H1 (cell line): ENCODE results near the gene C6orf58. TPM values are rescaled to one million over a fixed set of nuclear protein-coding genes. Genes with fewer than 3 reads are reported as not detected.

ENCODE experiments used
- CTCF ChIA-PET: fragments of 300-600 bp; sonication (Branson Sonifier 250); formaldehyde crosslinking; loops from one replicate; lab custom pipeline; 2021; ENCODE audit not compliant: partially characterized antibody; lab: Charles Lee
- POLR2A ChIA-PET: fragments of 300-600 bp; sonication (Branson Sonifier 250); formaldehyde crosslinking; loops from one replicate; lab custom pipeline; 2021; ENCODE audit warnings: inconsistent platforms; ENCODE audit not compliant: partially characterized antibody; lab: Charles Lee
- DNase-seq, 2 experiments: peaks; one replicate each; pipeline versions ENCODE4 v3.0.0 to v3.0.0-alpha.2; 2010 to 2022; ENCODE audit warnings: low spot score in 2 of 2, low read depth in 1 of 2, mixed read lengths in 1 of 2
- FAIRE-seq: peaks from 2 replicates; lab custom pipeline; 2011; peaks lifted over from hg19 to GRCh38; lab: Jason Lieb, UNC
- H2AFZ ChIP-seq: 2 replicates; pipeline ENCODE4 v1.8.1; 2012; ENCODE audit warnings: low read length, inconsistent platforms
- H2AK5ac ChIP-seq: 2 replicates; pipeline ENCODE4 v1.6.1; 2013; ENCODE audit warnings: low read depth, low read length
- H2BK120ac ChIP-seq: replicated peaks from 2 replicates; pipeline ENCODE3; 2013; ENCODE audit warnings: low read depth, low read length, inconsistent platforms
- H2BK12ac ChIP-seq: 2 replicates; pipeline ENCODE4 v1.6.1; 2013; ENCODE audit warnings: low read depth, low read length
- H2BK15ac ChIP-seq: 2 replicates; pipeline ENCODE4 v1.6.1; 2013; ENCODE audit warnings: low read length
- H2BK20ac ChIP-seq: 2 replicates; pipeline ENCODE4 v1.6.1; 2013; ENCODE audit warnings: low read length
- H2BK5ac ChIP-seq: 2 replicates; pipeline ENCODE4 v1.6.1; 2013; ENCODE audit warnings: low read depth, low read length
- H3K14ac ChIP-seq: 2 replicates; pipeline ENCODE4 v1.6.1; 2013; ENCODE audit warnings: inconsistent platforms; ENCODE audit not compliant: insufficient read length
- H3K18ac ChIP-seq: 2 replicates; pipeline ENCODE4 v1.6.1; 2013; ENCODE audit warnings: low read length; ENCODE audit errors: extremely low read depth
- H3K23ac ChIP-seq: 2 replicates; pipeline ENCODE4 v1.6.1; 2013; ENCODE audit warnings: inconsistent platforms; ENCODE audit not compliant: insufficient read length
- H3K23me2 ChIP-seq: 2 replicates; pipeline ENCODE4 v1.6.1; 2013; ENCODE audit warnings: low read depth, low read length
- H3K27ac ChIP-seq: 2 replicates; pipeline ENCODE4 v1.6.1; 2011; ENCODE audit warnings: low read depth, low read length, inconsistent platforms
- H3K27me3 ChIP-seq, 4 experiments: replicated peaks in 1 of 4; 1 replicate in 1 of 4; 2 replicates in 3 of 4; pipeline versions ENCODE4 v1.6.1 to v1.8.1; 2011 to 2013; ENCODE audit warnings: low read length in 3 of 4, mild to moderate bottlenecking in 3 of 4, inconsistent platforms in 2 of 4, mixed read lengths in 2 of 4, moderate library complexity in 1 of 4; ENCODE audit not compliant: control insufficient read depth in 3 of 4, insufficient read depth in 3 of 4; ENCODE audit errors: extremely low read depth in 1 of 4
- H3K36me3 ChIP-seq, 4 experiments: 2 replicates each; pipeline versions ENCODE4 v1.6.1 to v1.8.1; 2011 to 2013; ENCODE audit warnings: mild to moderate bottlenecking in 4 of 4, low read length in 3 of 4, moderate library complexity in 2 of 4, control low read depth in 1 of 4, inconsistent platforms in 1 of 4; ENCODE audit not compliant: insufficient read depth in 4 of 4, control insufficient read depth in 2 of 4
- H3K4ac ChIP-seq: replicated peaks from 2 replicates; pipeline ENCODE3; 2013; ENCODE audit warnings: low read length, low read depth, mixed read lengths, inconsistent platforms; ENCODE audit not compliant: insufficient read length
- H3K4me1 ChIP-seq, 4 experiments: replicated peaks in 1 of 4; 1 replicate in 1 of 4; 2 replicates in 3 of 4; pipeline versions ENCODE4 v1.6.1 to v1.8.1; 2011 to 2013; ENCODE audit warnings: low read length in 3 of 4, inconsistent platforms in 2 of 4, mixed read lengths in 1 of 4; ENCODE audit not compliant: insufficient read depth in 4 of 4, control insufficient read depth in 3 of 4
- H3K4me2 ChIP-seq, 2 experiments: 2 replicates each; pipeline versions ENCODE4 v1.6.1 to v1.8.1; 2011 to 2013; ENCODE audit warnings: low read depth in 2 of 2, low read length in 2 of 2, control low read depth in 1 of 2, inconsistent platforms in 1 of 2, mild to moderate bottlenecking in 1 of 2; ENCODE audit not compliant: insufficient read depth in 1 of 2
- H3K4me3 ChIP-seq, 4 experiments: fragments of 200-600, 300-600 bp in 1 of 4; sonication (generic), shearing (Covaris generic), sonication (Bioruptor Twin) in 1 of 4; 2 replicates each; pipeline versions ENCODE4 v1.5.1 to v1.8.1; 2011 to 2016; ENCODE audit warnings: low read length in 4 of 4, low read depth in 3 of 4, control low read depth in 2 of 4, inconsistent platforms in 2 of 4, mild to moderate bottlenecking in 2 of 4, mixed read lengths in 1 of 4, moderate library complexity in 1 of 4; ENCODE audit not compliant: insufficient read depth in 2 of 4; ENCODE audit errors: extremely low read depth in 1 of 4
- H3K56ac ChIP-seq: replicated peaks from 2 replicates; pipeline ENCODE3; 2013; ENCODE audit warnings: low read depth, mild to moderate bottlenecking, mixed read lengths, low read length, inconsistent platforms; ENCODE audit not compliant: insufficient read length
- H3K79me1 ChIP-seq: 2 replicates; pipeline ENCODE4 v1.6.1; 2013; ENCODE audit warnings: low read depth, low read length, control low read depth
- H3K79me2 ChIP-seq, 2 experiments: 2 replicates each; pipeline versions ENCODE4 v1.6.1 to v1.8.1; 2012 to 2013; ENCODE audit warnings: low read length in 2 of 2, mild to moderate bottlenecking in 2 of 2, inconsistent platforms in 1 of 2; ENCODE audit not compliant: insufficient read depth in 2 of 2, control insufficient read depth in 1 of 2
- H3K9ac ChIP-seq, 4 experiments: replicated peaks in 1 of 4; 1 replicate in 1 of 4; 2 replicates in 3 of 4; pipeline versions ENCODE4 v1.6.1 to v1.8.1; 2011 to 2013; ENCODE audit warnings: low read depth in 3 of 4, low read length in 3 of 4, control low read depth in 2 of 4, mild to moderate bottlenecking in 2 of 4, moderate library complexity in 2 of 4, inconsistent platforms in 1 of 4; ENCODE audit errors: extremely low read depth in 1 of 4
- H3K9me3 ChIP-seq, 2 experiments: 2 replicates each; pipeline versions ENCODE4 v1.6.1 to v1.8.1; 2012 to 2013; ENCODE audit warnings: mild to moderate bottlenecking in 2 of 2, moderate library complexity in 2 of 2, control low read depth in 1 of 2, inconsistent platforms in 1 of 2, low read depth in 1 of 2, low read length in 1 of 2, mixed read lengths in 1 of 2; ENCODE audit not compliant: insufficient read depth in 2 of 2
- H4K20me1 ChIP-seq, 2 experiments: replicated peaks in 1 of 2; 2 replicates each; pipeline versions ENCODE3 to v1.8.1; 2011 to 2013; ENCODE audit warnings: inconsistent platforms in 2 of 2, low read length in 2 of 2, mild to moderate bottlenecking in 1 of 2; ENCODE audit not compliant: insufficient read depth in 2 of 2, control insufficient read depth in 1 of 2
- H4K5ac ChIP-seq: 2 replicates; pipeline ENCODE4 v1.6.1; 2013; ENCODE audit warnings: low read length, low read depth, mixed read lengths, inconsistent platforms; ENCODE audit not compliant: insufficient read length
- H4K8ac ChIP-seq: 2 replicates; pipeline ENCODE4 v1.8.0; 2013; ENCODE audit warnings: mild to moderate bottlenecking, moderate library complexity, low read length, inconsistent platforms; ENCODE audit not compliant: insufficient read depth; ENCODE audit errors: extremely low read depth
- H4K91ac ChIP-seq: replicated peaks from 2 replicates; pipeline ENCODE3; 2013; ENCODE audit warnings: low read length, mixed read lengths, inconsistent platforms; ENCODE audit not compliant: insufficient read length
- BACH1 ChIP-seq: IDR thresholded peaks from 2 replicates; pipeline ENCODE4 v1.6.1; 2012; ENCODE audit warnings: low read length, improper control_type of control experiment
- CBX8 ChIP-seq: fragments of 300-800, 300-1000 bp; sonication (generic); IDR thresholded peaks from 2 replicates; pipeline ENCODE4 v1.7.1; 2016; ENCODE audit warnings: low read depth, low read length, borderline replicate concordance
- CTBP2 ChIP-seq: IDR thresholded peaks from 2 replicates; pipeline ENCODE4 v1.7.0; 2011; ENCODE audit warnings: borderline replicate concordance, mild to moderate bottlenecking, moderate library complexity, mixed read lengths, low read length; ENCODE audit not compliant: insufficient read depth, insufficient read length
- EGR1 ChIP-seq: IDR thresholded peaks from 2 replicates; pipeline ENCODE4 v1.6.1; 2011; ENCODE audit warnings: low read depth, low read length, borderline replicate concordance
- TAF7 ChIP-seq: optimal IDR thresholded peaks from 2 replicates; pipeline ENCODE3; 2011; ENCODE audit warnings: low read depth, mild to moderate bottlenecking, inconsistent platforms, low read length, moderate library complexity, borderline replicate concordance
- WGBS, 2 experiments: shearing (Covaris generic) in 1 of 2; methylation state at CpG; one replicate each; pipeline versions ENCODE4 v1.1.6 to v1.1.7; 2013 to 2015; ENCODE audit warnings: low lambda C conversion rate in 2 of 2, mixed read lengths in 2 of 2, inconsistent platforms in 1 of 2, low coverage in 1 of 2, missing lambda C conversion rate in 1 of 2; ENCODE audit not compliant: insufficient replicate concordance in 2 of 2, insufficient coverage in 1 of 2, insufficient read length in 1 of 2; ENCODE audit errors: extremely low coverage in 1 of 2, missing lambda C conversion rate in 1 of 2; 5-methylcytosine and 5-hydroxymethylcytosine counted together
- polyA plus RNA-seq, 7 experiments: library from polyadenylated mRNA; depleted of rRNA in 3 of 7; stranded (reverse) in 5 of 7; unstranded in 2 of 7; fragments of >200 nt in 5 of 7; fragments of 200-250 nt in 2 of 7; gene quantifications; 1 replicate in 5 of 7; 2 replicates in 1 of 7; 4 replicates in 1 of 7; pipeline versions ENCODE4 v1.2.1 to v1.2.3, GENCODE V29; 2011 to 2013; ENCODE audit warnings: missing spikeins in 2 of 7, mixed read lengths in 2 of 7
- total RNA-seq: library from RNA; stranded (reverse); fragmentation: NEBNext Ultra II Directional; extraction: Animal tissue kit (Norgen Biotek cat#: 25700); gene quantifications from 2 replicates; pipeline ENCODE4 v1.2.1, GENCODE V29; 2021

The C6orf58 gene
- total and polyA plus RNA-seq, 2 of the 8 experiments (the other 6 are each of a cell fraction or from before 2014, with no cell fraction given), result not detected

- FAIRE-seq (no peak), DNase-seq (no peak)
- H3K4me1 ChIP-seq, result no peaks in the 10 kb centered on the region
- no peak overlapping the region for H3K23ac ChIP-seq
- H3K4ac ChIP-seq, result no peak overlapping the region
- H2BK120ac ChIP-seq, result no peak overlapping the region
- TF ChIP-seq CTBP2, result no peak
- TF ChIP-seq TAF7, result no peak
- no peak for TF ChIP-seq CBX8
- TF ChIP-seq EGR1, result no peak
- TF ChIP-seq BACH1, result no peak
- H3K14ac ChIP-seq, result no peak overlapping the region
- H2AK5ac ChIP-seq, result no peak overlapping the region
- H4K20me1 ChIP-seq, result no peaks in the 10 kb centered on the region
- no peaks in the 10 kb centered on the region for H3K36me3 ChIP-seq
- H3K18ac ChIP-seq, result no peak overlapping the region
- H2BK20ac ChIP-seq, result no peak overlapping the region
- H3K27me3 ChIP-seq, result peaks cover 0 to 1% (median 0%) of the 10 kb centered on the region in 4 experiments; a peak in 1 of 7 replicates
- H3K79me1 ChIP-seq, result no peaks in the 10 kb centered on the region
- H3K56ac ChIP-seq, result no peak overlapping the region
- no peak overlapping the region for H2AFZ ChIP-seq
- no peak overlapping the region for H3K4me2 ChIP-seq
- H3K79me2 ChIP-seq, result no peaks in the 10 kb centered on the region
- ChIA-PET CTCF (interaction anchor here (0.6 to 9.3 kb wide), 20 partner anchors 9 to 360 kb away, joined by 3 to 81 read pairs (median 6); partner anchors contain the start of genes KIAA0408 and MTCL3), POLR2A (no interaction called here)
- no peak overlapping the region for H4K5ac ChIP-seq
- 87% methylated on average over 2 of the region's 2 CpGs; no CpG with 5 or more reads in 1 of the 2 experiments for WGBS, 2 experiments
- H2BK12ac ChIP-seq, result no peak overlapping the region
- H3K23me2 ChIP-seq, result no peaks in the 10 kb centered on the region
- no peak overlapping the region for H3K4me3 ChIP-seq
- H4K91ac ChIP-seq, result no peak overlapping the region
- no peak overlapping the region for H2BK15ac ChIP-seq
- no peak overlapping the region for H3K27ac ChIP-seq
- no peak overlapping the region for H2BK5ac ChIP-seq
- no peak overlapping the region for H3K9ac ChIP-seq
- H3K9me3 ChIP-seq, result no peaks in the 10 kb centered on the region
- H4K8ac ChIP-seq, result no peak overlapping the region
These were observed 28.9 kb upstream of the C6orf58 start for GRCh38 chr6:127547904-127548649.
